ENCODE measurements around the gene BLCAP. TPM values are rescaled to one million over a fixed set of nuclear protein-coding genes. Genes with fewer than 3 reads are reported as not detected.

BLCAP gene
- total and polyA plus RNA-seq, 4 donors = 53.3 to 81.5 (median 55.2) TPM

- Histone ChIP-seq H3K4me3 (no peak overlapping the region), H3K27me3 (ENCODE audit: control insufficient read depth in 3 of 3, insufficient read depth in 3 of 3, low read length in 2 of 3) (no peaks in the 10 kb centered on the region), H3K9ac (ENCODE audit: insufficient read depth in 1 of 2, low read length in 2 of 2) (no peak overlapping the region), H3K27ac (ENCODE audit: low read depth in 1 of 2, low read length in 1 of 2) (no peak overlapping the region), H3K36me3 (ENCODE audit: control insufficient read depth in 4 of 4, insufficient read depth in 4 of 4, low read length in 4 of 4) (no peaks in the 10 kb centered on the region), H3K9me3 (ENCODE audit: control insufficient read depth in 4 of 4, insufficient read depth in 3 of 4, low read length in 3 of 4) (no peaks in the 10 kb centered on the region), H3K4me1 (ENCODE audit: control insufficient read depth in 5 of 5, insufficient read depth in 5 of 5, low read length in 5 of 5) (peaks cover 0 to 7% (median 3%) of the 10 kb centered on the region in 5 donors)
- 92 to 95% methylated on average over 3 of the region's 3 CpGs for whole genome bisulfite sequencing, 2 donors
- ATAC-seq (ENCODE audit: insufficient read depth, low FRiP score) (no peak), DNase-seq (no peak)
- TF ChIP-seq CTCF (IDR thresholded peaks at IDR 0.05; ENCODE audit: control extremely low read depth, extremely low read depth) = no peak
These were observed 4.2 kb upstream of the BLCAP start for GRCh38 chr20:37531856-37532255.

- no peak overlapping the region for H3K4me3 ChIP-seq
- H3K36me3 ChIP-seq (ENCODE audit: control insufficient read depth in 4 of 4, insufficient read depth in 4 of 4, low read length in 4 of 4) = no peaks in the 10 kb centered on the region
- ATAC-seq (ENCODE audit: insufficient read depth, low FRiP score) (no peak), DNase-seq (no peak)
- H3K9me3 ChIP-seq (ENCODE audit: control insufficient read depth in 4 of 4, insufficient read depth in 3 of 4, low read length in 3 of 4) = no peaks in the 10 kb centered on the region
- 57 to 75% methylated on average over 2 of the region's 2 CpGs for WGBS, 2 donors
- H3K27me3 ChIP-seq (ENCODE audit: control insufficient read depth in 3 of 3, insufficient read depth in 3 of 3, low read length in 2 of 3) = no peaks in the 10 kb centered on the region
- peaks cover 6 to 18% (median 7%) of the 10 kb centered on the region in 5 donors for H3K4me1 ChIP-seq (ENCODE audit: control insufficient read depth in 5 of 5, insufficient read depth in 5 of 5, low read length in 5 of 5)
- no peak for TF ChIP-seq CTCF (IDR thresholded peaks at IDR 0.05; ENCODE audit: control extremely low read depth, extremely low read depth)
- no peak overlapping the region for H3K9ac ChIP-seq (ENCODE audit: insufficient read depth in 1 of 2, low read length in 2 of 2)
- no peak overlapping the region for H3K27ac ChIP-seq (ENCODE audit: low read depth in 1 of 2, low read length in 1 of 2)
These were observed 3.0 kb upstream of the BLCAP start for GRCh38 chr20:37530696-37531095.

- TF ChIP-seq CTCF (IDR thresholded peaks at IDR 0.05; ENCODE audit: control extremely low read depth, extremely low read depth) = no peak
- 86 to 91% methylated on average over 10 of the region's 10 CpGs for WGBS, 2 donors
- no peak for ATAC-seq (ENCODE audit: insufficient read depth, low FRiP score)
- no peaks in the 10 kb centered on the region for H3K9me3 ChIP-seq (ENCODE audit: control insufficient read depth in 4 of 4, insufficient read depth in 3 of 4, low read length in 3 of 4)
- peaks cover 9 to 19% (median 12%) of the 10 kb centered on the region in 5 donors for H3K4me1 ChIP-seq (ENCODE audit: control insufficient read depth in 5 of 5, insufficient read depth in 5 of 5, low read length in 5 of 5)
- no peak overlapping the region for H3K9ac ChIP-seq (ENCODE audit: insufficient read depth in 1 of 2, low read length in 2 of 2)
- no peaks in the 10 kb centered on the region for H3K36me3 ChIP-seq (ENCODE audit: control insufficient read depth in 4 of 4, insufficient read depth in 4 of 4, low read length in 4 of 4)
- no peak for DNase-seq
- no peak overlapping the region for H3K27ac ChIP-seq (ENCODE audit: low read depth in 1 of 2, low read length in 1 of 2)
- no peaks in the 10 kb centered on the region for H3K27me3 ChIP-seq (ENCODE audit: control insufficient read depth in 3 of 3, insufficient read depth in 3 of 3, low read length in 2 of 3)
- H3K4me3 ChIP-seq = no peak overlapping the region
These were observed 2.4 kb upstream of the BLCAP start for GRCh38 chr20:37529968-37530600.
